GM18519 (cell line): ENCODE results near the gene ZBTB7B.
A peak's percentile ranks its signal among the peaks of the same experiment; 100 is the strongest.
"Not testable (repeated sequence)": the region's sequence is repeated elsewhere in the genome, so short reads cannot be mapped to it uniquely, and the experiment has no call there.

Experiments
- ATAC-seq: cut with Tn5 transposase; IDR thresholded peaks from one replicate; pipeline ENCODE4 v1.9.1; 2021; ENCODE audit warnings: mild to moderate bottlenecking, moderate library complexity; ENCODE audit not compliant: unreplicated experiment, low FRiP score

ZBTB7B gene

DNA sequence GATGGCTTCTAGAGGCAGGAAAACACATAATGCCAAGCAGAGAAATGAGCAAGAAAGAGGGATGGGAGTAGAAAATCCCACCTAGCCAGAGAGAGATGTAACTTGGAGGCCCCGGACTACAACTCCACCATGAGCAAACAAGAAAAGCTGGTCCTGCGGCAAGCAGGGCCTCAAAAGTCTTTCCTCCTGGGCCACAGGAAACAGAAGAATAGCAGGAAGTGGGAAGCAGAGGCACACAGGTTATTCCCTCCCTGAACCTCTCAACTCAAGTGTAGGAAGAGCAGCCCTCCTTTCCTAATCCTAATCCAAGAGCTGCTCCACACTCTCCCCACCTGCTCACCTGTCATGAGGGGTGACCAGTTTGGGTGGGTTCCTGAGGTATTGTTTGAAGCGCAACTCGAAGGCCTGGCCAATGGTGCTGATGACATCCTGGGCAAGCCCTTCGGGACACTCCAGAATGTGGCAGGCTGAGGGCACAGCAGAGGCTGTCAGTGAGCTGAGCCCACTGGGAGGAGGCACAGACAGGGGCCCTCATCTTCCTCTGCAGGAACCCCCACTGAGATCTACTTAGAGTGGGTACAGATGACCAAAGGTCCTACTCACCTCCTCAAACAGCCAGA is 35.2 kb upstream of the ZBTB7B start:
- ATAC-seq: no peak

DNA sequence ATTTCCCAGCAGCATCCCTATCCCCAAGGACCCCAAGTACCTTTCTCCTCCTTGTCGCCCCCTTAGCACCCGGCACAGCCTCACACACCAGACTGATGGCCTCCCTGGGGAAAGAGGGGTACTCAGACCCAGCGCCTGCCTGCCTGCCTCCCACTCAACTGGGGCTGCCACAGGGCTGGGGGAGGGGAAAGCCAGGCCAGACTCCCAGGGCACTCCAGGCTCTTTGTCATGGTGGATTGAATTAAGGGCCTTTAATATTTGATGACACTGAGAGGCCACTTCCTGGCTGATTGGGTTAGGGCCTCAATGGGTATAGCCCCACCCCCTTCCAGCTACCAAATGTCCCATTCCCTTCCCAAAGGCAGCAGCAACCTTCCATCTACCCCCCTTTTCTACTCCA is 33.9 kb upstream of the ZBTB7B start:
- no peak for ATAC-seq

DNA sequence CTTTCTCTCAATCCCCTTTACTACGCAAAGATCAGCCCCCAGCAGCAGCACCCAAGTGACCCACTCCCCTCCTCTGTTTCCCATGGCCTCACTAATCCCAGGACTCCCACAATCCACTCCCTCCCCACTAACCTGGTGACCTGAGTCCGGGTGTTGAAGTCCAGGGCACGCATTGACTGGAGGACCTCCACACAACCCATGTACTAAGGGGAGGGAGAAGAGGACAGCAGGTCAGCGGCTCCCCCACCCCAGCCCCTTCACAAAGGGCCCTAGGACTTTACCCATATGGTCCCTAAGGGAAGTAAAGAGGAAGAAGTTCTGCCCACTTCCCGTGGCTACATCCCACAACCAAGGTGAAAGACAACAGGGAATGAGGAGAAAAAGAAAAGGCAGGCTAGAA is 33.4 kb upstream of the ZBTB7B start:
- ATAC-seq: no peak

DNA sequence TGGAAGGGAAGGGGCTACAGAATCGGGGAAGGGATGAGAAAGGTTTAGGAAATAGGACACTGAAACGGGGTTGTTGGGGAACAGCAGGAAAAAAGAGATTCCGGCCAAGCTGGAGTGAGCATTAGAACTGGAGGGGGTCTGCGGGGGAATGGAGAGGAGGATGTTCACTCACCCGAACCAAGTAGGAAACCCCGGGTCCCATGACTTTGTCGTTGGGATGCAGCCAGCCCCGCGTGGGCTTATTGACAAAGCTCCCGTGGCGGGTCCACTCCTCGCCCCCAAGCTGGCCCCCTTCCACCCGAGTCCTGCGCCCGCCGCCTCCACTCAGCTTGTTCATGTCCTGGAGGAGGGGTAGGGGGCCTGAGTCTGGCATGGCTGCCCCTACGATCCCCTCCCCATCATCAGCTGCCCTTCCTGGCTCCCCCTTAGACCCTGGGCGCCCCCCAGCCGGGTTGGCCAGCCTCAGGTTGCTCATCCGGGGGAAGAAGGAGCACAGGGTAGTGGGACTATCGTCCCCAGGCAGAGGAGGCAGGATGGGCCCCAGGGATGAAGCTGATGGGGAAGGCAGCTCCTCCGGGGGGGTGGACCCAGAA is 32.6 kb upstream of the ZBTB7B start:
- ATAC-seq: no peak

DNA sequence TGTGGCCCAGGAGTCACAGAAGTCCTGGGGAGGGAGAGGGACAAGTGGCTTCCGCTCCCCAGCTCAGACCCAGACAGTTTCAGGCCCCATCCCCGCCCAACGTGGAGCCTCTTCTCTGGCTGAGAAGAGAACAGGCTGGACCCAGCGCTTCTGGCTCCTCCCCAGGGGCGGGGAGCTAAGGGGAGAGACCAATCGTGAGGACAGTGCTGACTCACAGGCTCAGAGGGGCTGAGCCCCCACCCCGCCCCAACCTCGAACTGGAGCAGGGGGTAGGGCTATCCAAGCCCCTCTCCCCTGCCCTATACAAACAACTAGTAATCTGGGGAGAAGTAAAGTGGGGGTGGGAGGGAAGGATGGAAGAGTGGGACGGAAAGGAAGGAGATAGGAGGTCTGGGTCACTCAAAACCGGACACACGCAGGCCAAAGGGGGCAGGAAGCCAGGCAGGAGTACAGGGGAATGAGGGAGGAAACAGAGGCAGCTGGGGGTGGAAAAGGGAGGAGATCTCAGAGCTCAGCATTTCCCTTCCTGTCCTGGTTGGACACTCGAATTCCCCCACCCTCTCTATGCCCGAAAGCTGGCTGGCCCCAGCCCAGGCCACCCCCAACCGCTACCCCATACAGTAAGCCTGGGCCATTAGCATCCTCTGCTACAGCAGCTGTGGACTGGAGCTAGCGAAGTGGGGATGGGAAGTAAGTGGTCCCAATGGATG is 31.8 kb upstream of the ZBTB7B start, which contains the start of gene SHC1:
Gene SHC1 (minus strand): TSS at position 117 of the 710 bp plus-strand sequence. CDS start 221 bp downstream, outside the sequence.
- no peak for ATAC-seq

DNA sequence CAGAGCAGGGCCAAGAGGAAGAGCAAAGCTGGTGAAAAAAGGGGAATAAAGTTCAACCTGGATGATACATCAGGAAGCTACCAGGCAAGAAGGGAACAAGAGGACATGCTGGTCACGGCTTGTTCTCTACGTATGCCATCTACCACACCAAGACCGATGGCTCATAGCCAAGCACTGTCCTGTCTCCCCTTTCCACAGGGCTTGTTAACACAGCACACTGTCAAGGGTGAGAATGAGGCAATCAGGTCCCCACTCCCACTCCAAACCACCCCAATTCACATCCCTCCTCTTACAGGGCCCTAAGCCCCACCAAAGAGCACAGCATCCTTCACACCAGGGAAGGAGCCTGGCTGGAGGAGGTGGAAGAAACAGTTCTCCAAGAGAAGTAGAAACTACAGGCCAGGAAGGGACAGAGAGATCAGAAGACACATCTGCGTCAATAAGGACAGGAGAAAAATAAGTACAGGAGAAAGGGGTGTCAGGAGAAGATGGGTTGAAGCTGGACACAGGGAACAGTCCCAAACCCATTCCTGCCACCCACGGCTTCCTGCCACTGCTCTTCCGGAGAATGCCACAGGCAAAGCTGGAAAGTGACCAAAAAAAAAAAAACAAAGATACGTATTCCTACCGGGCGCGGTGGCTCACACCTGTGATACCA is 31.1 kb upstream of the ZBTB7B start:
- no peak for ATAC-seq

DNA sequence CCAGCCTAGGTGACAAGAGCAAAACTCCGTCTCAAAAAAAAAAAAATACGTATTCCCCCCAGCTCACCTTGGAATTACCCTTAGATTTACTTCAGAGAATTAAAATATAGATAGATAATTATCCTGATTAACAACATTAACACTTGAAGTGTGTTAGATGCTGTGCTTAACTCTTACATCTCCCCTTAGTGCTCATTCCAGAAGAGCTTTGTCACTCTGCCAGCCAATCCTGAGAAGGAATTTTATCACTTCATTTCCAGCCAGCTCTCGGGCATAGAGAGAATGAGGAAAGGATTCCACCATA is 30.4 kb upstream of the ZBTB7B start:
- ATAC-seq: no peak

DNA sequence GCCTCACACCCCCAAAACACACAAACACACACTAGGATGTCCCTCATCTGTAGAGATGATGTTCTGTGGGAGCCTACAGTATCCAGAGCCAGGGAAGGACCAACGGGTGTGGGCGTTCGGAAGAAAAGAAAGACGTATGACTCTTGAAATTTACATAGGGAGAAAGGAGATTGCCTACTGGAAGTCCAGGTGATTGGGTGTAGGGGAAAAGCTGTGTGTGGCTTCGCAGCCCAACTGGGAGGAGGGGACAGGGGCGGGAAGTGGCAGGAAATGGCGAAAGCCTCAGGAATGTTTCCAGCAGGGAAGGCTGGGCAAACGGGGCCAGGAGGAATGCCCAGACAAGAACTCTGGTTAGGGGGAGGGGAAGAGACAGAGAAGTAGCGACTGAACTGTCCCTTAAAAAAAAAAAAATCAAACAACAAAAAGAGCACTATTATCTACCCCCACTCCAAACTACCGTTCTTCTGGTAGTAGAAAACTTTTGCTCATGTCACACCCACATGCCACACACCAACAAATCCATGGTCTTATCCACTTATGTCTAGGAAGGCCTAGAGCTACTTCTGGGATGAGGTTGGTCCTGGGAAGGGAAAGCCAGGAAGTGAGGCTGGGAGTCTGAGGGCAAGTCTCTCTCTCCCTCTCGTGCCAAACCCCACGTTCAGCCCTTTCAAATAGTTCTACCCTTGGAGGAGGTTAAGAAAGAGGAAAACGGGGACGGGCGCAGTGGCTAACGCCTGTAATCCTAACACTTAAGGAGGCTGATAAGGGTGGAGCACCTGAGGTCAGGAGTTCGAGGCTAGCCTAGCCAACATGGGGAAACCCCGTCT is 29.9 kb upstream of the ZBTB7B start:
- no peak for ATAC-seq

DNA sequence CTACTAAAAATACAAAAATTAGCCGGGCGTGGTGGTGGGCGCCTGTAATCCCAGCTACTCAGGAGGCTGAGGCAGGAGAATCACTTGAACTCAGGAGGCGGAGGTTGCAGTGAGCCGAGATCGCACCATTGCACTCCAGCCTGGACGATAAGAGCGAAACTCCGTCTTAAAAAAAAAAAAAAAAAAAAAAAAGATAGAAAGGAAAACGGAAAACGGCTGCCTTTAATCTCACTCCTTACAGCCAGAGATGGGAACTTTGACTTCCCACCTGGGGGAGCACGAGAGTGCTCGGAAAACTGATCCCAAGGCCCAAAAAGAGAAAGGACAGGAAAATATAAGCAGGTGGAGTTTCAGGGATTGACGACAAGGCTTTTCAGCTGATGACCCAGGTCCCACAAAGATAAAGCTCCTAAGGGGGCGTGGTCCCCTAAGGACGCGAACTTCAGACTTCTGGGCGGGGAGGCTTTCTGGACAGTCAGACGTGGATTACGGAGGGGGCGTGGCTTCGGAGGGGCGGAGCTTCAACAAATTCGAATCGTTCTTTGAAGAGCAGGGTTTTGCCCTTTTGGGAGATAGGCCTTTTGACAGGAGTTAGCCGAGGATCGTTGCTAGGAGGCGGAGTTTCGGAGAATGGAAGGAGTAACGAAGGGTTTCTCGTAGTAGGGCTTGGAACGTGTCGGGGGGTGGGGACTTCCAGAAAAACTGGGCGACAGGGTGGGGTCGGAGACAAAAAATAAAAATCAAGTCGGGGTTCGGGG is 29.1 kb upstream of the ZBTB7B start:
- no peak for ATAC-seq

DNA sequence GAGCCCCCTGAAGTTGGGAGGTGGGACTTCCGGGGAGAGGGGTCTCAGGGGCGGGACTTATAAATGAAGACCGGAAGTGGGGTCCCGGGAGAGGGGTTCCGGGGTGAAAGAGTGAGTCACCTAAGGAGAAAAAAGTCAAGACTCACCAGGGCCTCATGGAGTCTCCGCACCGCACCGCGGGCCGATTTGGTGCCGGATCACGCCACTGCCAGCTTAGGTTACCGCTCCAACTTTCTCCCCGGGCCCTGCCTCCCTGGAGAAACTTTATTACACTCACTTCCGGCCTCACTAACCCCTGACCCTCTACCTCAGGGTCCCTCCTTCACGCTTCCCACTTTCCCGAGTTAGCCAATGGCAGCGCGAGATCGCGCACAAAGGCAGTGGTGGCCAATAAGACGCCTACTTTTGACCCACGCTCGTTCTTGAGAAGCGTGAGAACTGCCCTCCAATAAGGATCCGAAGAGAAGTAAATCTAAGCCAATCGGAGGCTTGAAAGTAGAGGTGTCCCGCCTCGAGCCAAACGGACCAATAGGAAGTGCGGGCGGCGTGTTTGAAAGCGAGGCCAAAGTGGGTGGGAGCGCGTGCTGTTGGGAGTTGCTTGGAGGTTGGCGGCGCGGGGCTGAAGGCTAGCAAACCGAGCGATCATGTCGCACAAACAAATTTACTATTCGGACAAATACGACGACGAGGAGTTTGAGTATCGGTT is 28.3 kb upstream of the ZBTB7B start, which contains the start of gene CKS1B:
Gene CKS1B (plus strand): TSS at position 580 of the 706 bp plus-strand sequence. CDS start 65 bp downstream, at position 645.
- peak; percentile 75 for ATAC-seq

DNA sequence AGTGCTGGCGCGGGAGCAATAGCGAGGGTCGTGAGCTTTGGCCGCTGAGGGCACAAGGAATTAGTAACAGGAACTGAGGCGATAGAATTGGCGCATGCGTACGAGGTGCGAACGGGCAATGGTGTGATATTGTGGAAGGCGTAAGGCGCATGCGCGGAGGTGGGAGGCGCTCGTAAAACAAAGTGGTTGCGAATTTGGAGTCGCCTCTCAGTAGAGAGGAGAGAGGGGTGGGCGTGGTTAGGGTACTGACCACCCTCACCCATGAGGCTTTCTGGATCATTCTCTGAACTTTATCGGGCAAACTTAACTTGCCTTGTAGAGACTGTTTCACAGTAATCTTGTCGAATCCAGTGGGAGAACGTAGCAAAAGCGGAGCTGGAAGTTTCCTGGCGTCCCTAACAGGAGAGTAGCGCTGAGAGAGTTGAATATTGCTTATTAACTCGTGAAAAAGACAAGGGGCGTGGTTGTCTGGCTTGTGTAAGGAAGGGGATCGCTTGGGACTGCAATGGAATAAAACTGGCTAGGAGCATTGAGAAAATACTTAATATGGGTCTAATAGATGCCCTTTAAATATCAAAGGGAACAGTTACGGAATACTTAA is 27.7 kb upstream of the ZBTB7B start:
- ATAC-seq: peak; percentile 26

DNA sequence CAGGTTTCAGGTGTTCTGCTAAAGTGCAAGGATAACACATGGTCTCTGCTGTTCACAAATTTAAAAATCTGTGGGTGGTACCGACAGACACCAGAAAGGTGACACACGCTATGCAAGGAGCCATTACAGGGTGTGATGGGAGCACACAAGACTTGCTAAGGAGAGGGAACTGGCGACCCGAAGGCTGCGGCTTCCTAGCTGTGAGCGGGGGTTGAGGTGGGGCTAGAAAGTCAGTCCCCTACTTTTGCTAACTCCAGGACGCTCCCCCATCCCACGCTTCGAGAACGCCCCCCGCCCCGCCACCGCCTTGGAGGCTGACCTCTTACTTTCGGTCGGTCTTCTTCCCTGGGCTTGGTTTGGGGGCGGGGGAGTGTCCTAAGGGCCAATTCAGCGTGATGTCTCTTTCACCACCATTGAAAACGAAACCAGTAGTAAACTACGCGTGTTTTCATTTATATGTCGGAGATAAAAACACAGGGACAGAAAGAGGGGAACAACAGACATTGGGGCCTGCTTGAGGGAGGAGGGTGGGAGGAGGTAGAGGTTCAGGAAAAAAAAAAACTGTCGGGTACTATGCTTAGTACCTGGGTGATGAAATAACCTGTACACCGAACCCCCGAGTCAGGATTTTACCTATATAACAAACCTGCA is 27.1 kb upstream of the ZBTB7B start:
- no peak for ATAC-seq

DNA sequence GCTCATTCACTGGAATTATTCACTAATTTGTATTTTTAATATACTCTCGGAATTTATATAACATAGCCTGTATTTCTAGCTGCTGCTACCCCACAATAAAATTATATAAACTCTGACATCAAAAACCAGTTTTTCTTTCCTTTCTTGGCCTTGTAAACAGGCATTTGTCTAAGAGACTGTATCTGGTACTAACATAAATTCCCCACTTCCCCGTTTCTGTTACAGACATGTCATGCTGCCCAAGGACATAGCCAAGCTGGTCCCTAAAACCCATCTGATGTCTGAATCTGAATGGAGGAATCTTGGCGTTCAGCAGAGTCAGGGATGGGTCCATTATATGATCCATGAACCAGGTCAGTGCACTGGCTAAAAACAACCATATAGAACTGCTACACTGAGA is 24.8 kb upstream of the ZBTB7B start:
- ATAC-seq: not testable (repeated sequence)

DNA sequence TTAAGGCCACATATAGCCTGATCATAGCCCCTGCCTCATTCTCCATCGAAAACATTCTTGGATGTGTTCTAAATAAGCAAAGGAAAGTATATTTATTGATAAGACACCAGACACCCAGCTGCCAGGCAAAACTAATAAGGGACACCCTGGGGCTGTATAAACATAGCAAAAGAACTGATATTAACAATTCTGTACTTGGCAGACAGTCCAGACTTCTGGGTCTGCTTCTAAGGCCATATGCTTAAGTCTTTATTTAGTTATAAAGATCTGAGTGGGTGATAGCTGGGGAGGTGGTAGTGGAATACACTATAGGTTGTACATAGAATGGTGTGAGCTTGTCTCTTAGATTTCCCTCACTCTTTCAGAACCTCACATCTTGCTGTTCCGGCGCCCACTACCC is 24.2 kb upstream of the ZBTB7B start:
- ATAC-seq: no peak

DNA sequence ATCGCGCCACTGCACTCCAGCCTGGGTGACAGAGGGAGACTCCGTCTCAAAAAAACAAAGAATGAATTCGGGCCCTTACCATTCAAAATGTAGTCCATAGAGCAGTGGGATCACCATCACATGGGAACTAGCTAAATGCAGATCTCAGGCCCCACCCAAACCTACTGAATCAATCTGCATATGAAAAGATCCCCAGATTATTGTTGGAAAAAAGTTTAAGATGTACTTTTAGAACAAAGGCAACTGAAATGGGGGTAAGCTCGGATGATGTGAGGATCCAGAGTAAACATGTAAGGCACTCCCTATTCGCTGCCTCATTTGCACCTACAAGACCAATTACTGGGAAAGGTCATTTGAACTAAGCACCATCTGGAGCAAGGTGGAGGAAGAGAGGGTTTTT is 20.3 kb upstream of the ZBTB7B start:
- ATAC-seq: no peak

DNA sequence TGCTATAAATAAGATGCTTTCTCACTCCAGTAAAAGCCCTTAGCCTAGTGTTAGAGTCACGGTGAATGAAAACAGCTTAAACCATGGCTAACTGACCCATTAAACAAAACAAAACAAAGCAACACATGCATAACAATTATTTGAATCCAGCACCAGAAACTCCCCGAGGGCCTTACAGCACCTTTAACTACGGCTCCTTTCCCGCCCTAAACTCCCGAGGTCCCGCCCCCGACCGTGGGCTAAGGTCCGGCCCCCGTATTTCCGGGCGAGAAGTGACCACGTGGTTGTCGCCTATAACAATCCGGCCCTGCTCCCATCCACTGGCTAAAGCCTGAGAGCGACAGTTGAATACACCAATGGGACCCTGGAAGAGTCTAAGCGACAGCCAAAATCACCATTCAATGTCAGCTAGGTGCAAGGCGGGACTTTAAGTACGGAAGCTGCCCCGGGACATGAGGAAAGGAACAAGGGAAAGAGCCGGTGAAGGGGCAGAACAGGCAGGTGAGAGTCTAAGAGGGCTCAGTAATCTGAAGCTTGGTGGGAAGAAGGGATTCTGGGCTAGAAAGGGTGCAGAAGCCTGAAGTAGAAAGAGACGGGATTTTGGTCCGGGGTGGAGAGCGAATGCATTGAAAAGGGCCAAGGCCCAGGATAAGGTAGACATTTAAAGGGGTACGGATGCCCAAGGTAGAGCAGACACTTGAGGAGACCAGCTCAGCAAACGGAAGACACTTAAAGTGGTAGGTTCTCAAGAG is 19.5 kb upstream of the ZBTB7B start, which contains the start of gene FLAD1:
Gene FLAD1 (plus strand): TSS at position 448 of the 752 bp plus-strand sequence. CDS start 351 bp downstream, outside the sequence.
- ATAC-seq: peak; percentile 92

DNA sequence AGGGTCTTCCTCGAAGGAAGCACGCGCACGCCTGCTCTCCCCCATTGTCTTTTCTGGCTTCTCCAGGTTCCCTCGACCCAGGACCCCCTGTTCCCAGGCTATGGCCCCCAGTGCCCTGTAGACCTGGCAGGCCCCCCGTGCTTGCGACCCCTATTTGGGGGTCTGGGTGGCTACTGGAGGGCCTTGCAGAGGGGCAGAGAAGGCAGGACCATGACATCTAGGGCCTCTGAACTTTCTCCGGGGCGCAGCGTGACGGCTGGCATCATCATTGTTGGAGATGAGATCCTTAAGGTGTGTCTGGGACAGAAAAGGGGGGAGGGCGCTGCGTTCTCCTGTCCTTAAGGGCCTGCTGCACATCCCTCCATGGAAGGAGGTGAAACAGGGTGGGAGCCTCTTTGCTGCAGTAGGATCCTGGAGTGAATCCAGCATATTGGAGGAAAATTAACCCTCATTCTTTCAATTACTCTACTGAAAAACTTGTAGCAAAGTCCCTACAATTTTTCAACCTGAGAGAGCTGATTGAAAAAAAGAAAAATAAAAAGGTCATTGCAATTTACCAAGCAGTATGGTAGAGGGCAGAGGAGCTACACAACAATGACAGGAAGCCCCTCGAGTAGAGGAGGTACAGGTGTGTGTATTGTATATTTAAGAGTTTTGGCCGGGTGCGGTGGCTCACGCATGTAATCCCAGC is 18.7 kb upstream of the ZBTB7B start:
- ATAC-seq: no peak
